Islet precursor cell (in vitro differentiated cells): ENCODE data around the gene ARRDC1.
"Not testable (repeated sequence)": the region's sequence is repeated elsewhere in the genome, so short reads cannot be mapped to it uniquely, and the experiment has no call there.

Source experiments
- DNase-seq: peaks from one replicate; pipeline ENCODE4 v3.0.0-alpha.2; 2018

ARRDC1 gene

GRCh38 chr9:137613738-137614523, 8.4 kb downstream of the ARRDC1 start:
- no peak for DNase-seq

- DNase-seq, result no peak
Observed at GRCh38 chr9:137614631-137615386, 9.3 kb downstream of the ARRDC1 start.

GRCh38 chr9:137615387-137615871, 9.9 kb downstream of the ARRDC1 start:
- no peak for DNase-seq

GRCh38 chr9:137618105-137619067, 12.9 kb downstream of the ARRDC1 start, which contains the start of gene EHMT1:
TSS of gene EHMT1 (plus strand) at chr9:137619005. CDS start at chr9:137619029, 24 bp downstream.
- DNase-seq, result peak; percentile 88

- DNase-seq, result no peak
Observed at GRCh38 chr9:137619240-137620047, 14.0 kb downstream of the ARRDC1 start.

- no peak for DNase-seq
Observed at GRCh38 chr9:137620048-137620405, 14.5 kb downstream of the ARRDC1 start.

- no peak for DNase-seq
Observed at GRCh38 chr9:137620581-137620980, 15.1 kb downstream of the ARRDC1 start.

- no peak for DNase-seq
Observed at GRCh38 chr9:137621131-137621757, 15.8 kb downstream of the ARRDC1 start.

- not testable (repeated sequence) for DNase-seq
Observed at GRCh38 chr9:137622211-137622610, 16.7 kb downstream of the ARRDC1 start.

GRCh38 chr9:137626464-137626863, 21.0 kb downstream of the ARRDC1 start:
- DNase-seq, result no peak

GRCh38 chr9:137627406-137627805, 21.9 kb downstream of the ARRDC1 start:
- not testable (repeated sequence) for DNase-seq

- DNase-seq, result no peak
Observed at GRCh38 chr9:137630126-137630525, 24.6 kb downstream of the ARRDC1 start.

- no peak for DNase-seq
Observed at GRCh38 chr9:137630679-137631078, 25.2 kb downstream of the ARRDC1 start.

GRCh38 chr9:137631345-137632229, 26.1 kb downstream of the ARRDC1 start:
- no peak for DNase-seq

GRCh38 chr9:137632230-137633161, 27.0 kb downstream of the ARRDC1 start:
- DNase-seq, result no peak

GRCh38 chr9:137634016-137634415, 28.5 kb downstream of the ARRDC1 start:
- DNase-seq, result no peak

- DNase-seq, result no peak
Observed at GRCh38 chr9:137638680-137639079, 33.2 kb downstream of the ARRDC1 start.

- no peak for DNase-seq
Observed at GRCh38 chr9:137639303-137640051, 34.0 kb downstream of the ARRDC1 start.
